ENCODE results near the gene TXN2.

DNA sequence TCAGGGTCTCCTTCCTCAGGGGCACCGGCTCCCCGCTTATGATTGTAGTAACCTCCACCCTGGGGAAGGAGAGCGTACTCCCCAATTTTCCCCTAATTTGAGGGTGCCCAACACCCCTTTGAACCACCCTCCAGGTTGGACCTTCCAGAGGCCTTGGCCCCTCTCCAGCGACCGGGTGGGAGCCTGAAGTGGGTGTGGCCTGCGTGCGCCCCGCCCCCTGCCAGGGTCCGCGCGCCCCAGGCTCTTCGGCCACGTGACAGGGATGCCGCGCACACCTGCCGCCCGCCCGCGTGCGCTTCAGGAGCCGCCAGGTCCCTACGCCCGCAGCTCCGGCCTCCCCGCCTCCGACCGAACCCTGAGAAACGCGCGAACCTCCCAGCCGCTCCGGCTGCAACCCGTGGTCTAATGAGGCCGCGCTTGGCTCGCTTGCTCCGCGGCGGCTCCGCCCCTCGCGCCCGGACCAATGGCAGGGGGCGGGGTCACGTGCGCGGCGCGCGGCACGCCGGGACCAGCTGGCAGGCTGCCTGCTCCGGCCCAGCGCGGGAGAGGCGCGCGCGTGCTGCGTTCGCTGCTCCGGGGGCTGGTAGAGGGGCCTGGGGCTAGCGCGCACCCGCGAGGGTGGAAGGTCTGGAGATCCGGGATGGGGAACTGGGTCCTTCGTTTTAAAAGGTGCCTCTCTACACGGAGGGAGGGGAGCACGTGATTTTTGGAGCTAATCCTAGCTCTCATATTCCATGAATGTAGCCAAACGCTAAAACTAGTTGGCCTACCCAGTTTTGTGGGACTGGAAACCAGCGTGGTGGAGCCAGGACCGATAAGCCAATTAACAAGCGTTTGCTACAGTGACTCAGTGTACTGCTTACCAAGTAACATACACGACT is 25.4 kb upstream of the TXN2 start, which contains the start of gene FOXRED2:
- TF ChIP-seq ZNF114 (CRISPR knock-in tag; IDR thresholded peaks at IDR 0.05) (no peak), JUNB (IDR thresholded peaks at IDR 0.05; ENCODE audit: unreplicated experiment) (no peak), POLR2AphosphoS5 (IDR thresholded peaks at IDR 0.05; ENCODE audit: low read depth) (peak; percentile 80), EZH2 (IDR thresholded peaks at IDR 0.05; ENCODE audit: low read depth, unreplicated experiment) (no peak), EZH2phosphoT487 (IDR thresholded peaks at IDR 0.05; ENCODE audit: unreplicated experiment) (no peak), CREB1 (CRISPR knock-in tag; IDR thresholded peaks at IDR 0.05; ENCODE audit: low read depth) (peak; percentile 50), STAT1 (IDR thresholded peaks at IDR 0.05; ENCODE audit: unreplicated experiment) (no peak)
- TF ChIP-seq, protein P1, sequence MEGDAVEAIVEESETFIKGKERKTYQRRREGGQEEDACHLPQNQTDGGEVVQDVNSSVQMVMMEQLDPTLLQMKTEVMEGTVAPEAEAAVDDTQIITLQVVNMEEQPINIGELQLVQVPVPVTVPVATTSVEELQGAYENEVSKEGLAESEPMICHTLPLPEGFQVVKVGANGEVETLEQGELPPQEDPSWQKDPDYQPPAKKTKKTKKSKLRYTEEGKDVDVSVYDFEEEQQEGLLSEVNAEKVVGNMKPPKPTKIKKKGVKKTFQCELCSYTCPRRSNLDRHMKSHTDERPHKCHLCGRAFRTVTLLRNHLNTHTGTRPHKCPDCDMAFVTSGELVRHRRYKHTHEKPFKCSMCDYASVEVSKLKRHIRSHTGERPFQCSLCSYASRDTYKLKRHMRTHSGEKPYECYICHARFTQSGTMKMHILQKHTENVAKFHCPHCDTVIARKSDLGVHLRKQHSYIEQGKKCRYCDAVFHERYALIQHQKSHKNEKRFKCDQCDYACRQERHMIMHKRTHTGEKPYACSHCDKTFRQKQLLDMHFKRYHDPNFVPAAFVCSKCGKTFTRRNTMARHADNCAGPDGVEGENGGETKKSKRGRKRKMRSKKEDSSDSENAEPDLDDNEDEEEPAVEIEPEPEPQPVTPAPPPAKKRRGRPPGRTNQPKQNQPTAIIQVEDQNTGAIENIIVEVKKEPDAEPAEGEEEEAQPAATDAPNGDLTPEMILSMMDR (conservative IDR thresholded peaks at IDR 0.05; ENCODE audit: low read depth in 2 of 2) = no peak
- TF ChIP-seq, protein P2, sequence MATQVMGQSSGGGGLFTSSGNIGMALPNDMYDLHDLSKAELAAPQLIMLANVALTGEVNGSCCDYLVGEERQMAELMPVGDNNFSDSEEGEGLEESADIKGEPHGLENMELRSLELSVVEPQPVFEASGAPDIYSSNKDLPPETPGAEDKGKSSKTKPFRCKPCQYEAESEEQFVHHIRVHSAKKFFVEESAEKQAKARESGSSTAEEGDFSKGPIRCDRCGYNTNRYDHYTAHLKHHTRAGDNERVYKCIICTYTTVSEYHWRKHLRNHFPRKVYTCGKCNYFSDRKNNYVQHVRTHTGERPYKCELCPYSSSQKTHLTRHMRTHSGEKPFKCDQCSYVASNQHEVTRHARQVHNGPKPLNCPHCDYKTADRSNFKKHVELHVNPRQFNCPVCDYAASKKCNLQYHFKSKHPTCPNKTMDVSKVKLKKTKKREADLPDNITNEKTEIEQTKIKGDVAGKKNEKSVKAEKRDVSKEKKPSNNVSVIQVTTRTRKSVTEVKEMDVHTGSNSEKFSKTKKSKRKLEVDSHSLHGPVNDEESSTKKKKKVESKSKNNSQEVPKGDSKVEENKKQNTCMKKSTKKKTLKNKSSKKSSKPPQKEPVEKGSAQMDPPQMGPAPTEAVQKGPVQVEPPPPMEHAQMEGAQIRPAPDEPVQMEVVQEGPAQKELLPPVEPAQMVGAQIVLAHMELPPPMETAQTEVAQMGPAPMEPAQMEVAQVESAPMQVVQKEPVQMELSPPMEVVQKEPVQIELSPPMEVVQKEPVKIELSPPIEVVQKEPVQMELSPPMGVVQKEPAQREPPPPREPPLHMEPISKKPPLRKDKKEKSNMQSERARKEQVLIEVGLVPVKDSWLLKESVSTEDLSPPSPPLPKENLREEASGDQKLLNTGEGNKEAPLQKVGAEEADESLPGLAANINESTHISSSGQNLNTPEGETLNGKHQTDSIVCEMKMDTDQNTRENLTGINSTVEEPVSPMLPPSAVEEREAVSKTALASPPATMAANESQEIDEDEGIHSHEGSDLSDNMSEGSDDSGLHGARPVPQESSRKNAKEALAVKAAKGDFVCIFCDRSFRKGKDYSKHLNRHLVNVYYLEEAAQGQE (IDR thresholded peaks at IDR 0.05; ENCODE audit: unreplicated experiment) = no peak
- TF ChIP-seq, protein P3, sequence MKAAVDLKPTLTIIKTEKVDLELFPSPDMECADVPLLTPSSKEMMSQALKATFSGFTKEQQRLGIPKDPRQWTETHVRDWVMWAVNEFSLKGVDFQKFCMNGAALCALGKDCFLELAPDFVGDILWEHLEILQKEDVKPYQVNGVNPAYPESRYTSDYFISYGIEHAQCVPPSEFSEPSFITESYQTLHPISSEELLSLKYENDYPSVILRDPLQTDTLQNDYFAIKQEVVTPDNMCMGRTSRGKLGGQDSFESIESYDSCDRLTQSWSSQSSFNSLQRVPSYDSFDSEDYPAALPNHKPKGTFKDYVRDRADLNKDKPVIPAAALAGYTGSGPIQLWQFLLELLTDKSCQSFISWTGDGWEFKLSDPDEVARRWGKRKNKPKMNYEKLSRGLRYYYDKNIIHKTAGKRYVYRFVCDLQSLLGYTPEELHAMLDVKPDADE (IDR thresholded peaks at IDR 0.05) = no peak

Measured in GM23338 (cell line).